DND-41 (cell line): ENCODE measurements around the gene REC114.

Experiments used
- EZH2 ChIP-seq: IDR thresholded peaks from 3 replicates; pipeline ENCODE4 v1.6.1; 2012; ENCODE audit warnings: borderline replicate concordance, low read depth, mild to moderate bottlenecking, moderate library complexity, low read length, inconsistent platforms; ENCODE audit not compliant: severe bottlenecking
- TF ChIP-seq, protein P1 (sequence below): IDR thresholded peaks from 2 replicates; pipeline ENCODE4 v1.5.1; 2012; ENCODE audit warnings: borderline replicate concordance, low read length, moderate library complexity, mild to moderate bottlenecking; ENCODE audit not compliant: poor library complexity, severe bottlenecking; ENCODE audit errors: extremely low read depth

DNA sequence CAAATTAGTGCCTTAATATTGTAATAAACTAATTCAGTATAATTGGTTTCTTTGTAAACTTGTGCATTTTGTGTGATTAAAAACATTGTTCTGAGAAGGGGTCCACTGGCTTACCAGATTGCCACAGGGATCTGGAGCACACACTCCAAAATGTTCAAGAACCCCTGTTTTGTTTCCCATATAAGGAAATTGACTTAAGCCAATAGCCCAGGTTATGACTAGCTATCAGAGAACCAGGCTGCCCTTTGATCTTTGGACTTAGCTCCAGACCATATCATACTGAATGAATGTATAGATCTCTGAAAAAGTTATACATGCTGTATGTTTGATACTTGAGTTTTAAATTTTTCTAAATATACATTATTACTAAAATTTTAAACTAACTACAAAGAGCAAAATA is 98.5 kb downstream of the REC114 start:
- TF ChIP-seq, protein P1, sequence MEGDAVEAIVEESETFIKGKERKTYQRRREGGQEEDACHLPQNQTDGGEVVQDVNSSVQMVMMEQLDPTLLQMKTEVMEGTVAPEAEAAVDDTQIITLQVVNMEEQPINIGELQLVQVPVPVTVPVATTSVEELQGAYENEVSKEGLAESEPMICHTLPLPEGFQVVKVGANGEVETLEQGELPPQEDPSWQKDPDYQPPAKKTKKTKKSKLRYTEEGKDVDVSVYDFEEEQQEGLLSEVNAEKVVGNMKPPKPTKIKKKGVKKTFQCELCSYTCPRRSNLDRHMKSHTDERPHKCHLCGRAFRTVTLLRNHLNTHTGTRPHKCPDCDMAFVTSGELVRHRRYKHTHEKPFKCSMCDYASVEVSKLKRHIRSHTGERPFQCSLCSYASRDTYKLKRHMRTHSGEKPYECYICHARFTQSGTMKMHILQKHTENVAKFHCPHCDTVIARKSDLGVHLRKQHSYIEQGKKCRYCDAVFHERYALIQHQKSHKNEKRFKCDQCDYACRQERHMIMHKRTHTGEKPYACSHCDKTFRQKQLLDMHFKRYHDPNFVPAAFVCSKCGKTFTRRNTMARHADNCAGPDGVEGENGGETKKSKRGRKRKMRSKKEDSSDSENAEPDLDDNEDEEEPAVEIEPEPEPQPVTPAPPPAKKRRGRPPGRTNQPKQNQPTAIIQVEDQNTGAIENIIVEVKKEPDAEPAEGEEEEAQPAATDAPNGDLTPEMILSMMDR = no peak
- no peak for TF ChIP-seq EZH2
